MCF 10A (cell line): ENCODE measurements around the gene TMEM132D. TPM values are rescaled to one million over a fixed set of nuclear protein-coding genes. Genes with fewer than 3 reads are reported as not detected.

Experiments used
- BruUV-seq: library from RNA; stranded (reverse); fragments of 400-500 nt; replicated peaks from 2 replicates; lab custom pipeline; 2021; lab: Mats Ljungman, UMichigan
- CTCF ChIA-PET: fragments of 300-600 bp; sonication (Branson Sonifier 250); formaldehyde crosslinking; extraction: SDS; loops from one replicate; lab custom pipeline; 2021; ENCODE audit warnings: antibody characterized with exemption, inconsistent platforms; lab: Yijun Ruan, JAX
- POLR2A ChIA-PET: fragments of 300-600, 350-650 bp; sonication (Branson Sonifier 250); formaldehyde crosslinking; extraction: SDS; loops from one replicate; lab custom pipeline; 2020; ENCODE audit warnings: antibody characterized with exemption, inconsistent platforms; lab: Yijun Ruan, JAX
- DNase-seq: peaks from one replicate; pipeline ENCODE4 v3.0.0-alpha.2; 2018; ENCODE audit not compliant: unreplicated experiment
- H3K27ac Mint-ChIP-seq: one replicate; pipeline ENCODE4 v1.8.0; 2022; ENCODE audit warnings: mild to moderate bottlenecking, low read depth, mixed read lengths; ENCODE audit not compliant: unreplicated experiment
- H3K27me3 Mint-ChIP-seq: one replicate; pipeline ENCODE4 v1.8.0; 2022; ENCODE audit warnings: mixed read lengths; ENCODE audit not compliant: insufficient read depth, unreplicated experiment
- H3K36me3 Mint-ChIP-seq: one replicate; pipeline ENCODE4 v1.8.0; 2022; ENCODE audit warnings: mild to moderate bottlenecking, moderate library complexity, mixed read lengths; ENCODE audit not compliant: insufficient read depth, unreplicated experiment
- H3K4me1 Mint-ChIP-seq: one replicate; pipeline ENCODE4 v1.8.0; 2022; ENCODE audit warnings: mixed read lengths; ENCODE audit not compliant: insufficient read depth, unreplicated experiment
- H3K4me3 Mint-ChIP-seq: one replicate; pipeline ENCODE4 v1.8.0; 2022; ENCODE audit warnings: mild to moderate bottlenecking, moderate library complexity, mixed read lengths; ENCODE audit not compliant: unreplicated experiment
- H3K9me3 Mint-ChIP-seq: one replicate; pipeline ENCODE4 v1.8.0; 2022; ENCODE audit warnings: mixed read lengths; ENCODE audit not compliant: unreplicated experiment
- intact Hi-C: fragments of 100-400 bp; cut with micrococcal nuclease; formaldehyde crosslinking; loops from 2 replicates; pipeline ENCODE4 v1.14.1; 2022
- total RNA-seq: library from RNA; stranded (reverse); gene quantifications from 2 replicates; pipeline ENCODE4 v1.2.3, GENCODE V29; 2022
- TF ChIP-seq, protein P1 (sequence below): fragments of 200-600 bp; IDR thresholded peaks from one replicate; pipeline ENCODE4 v1.8.0; 2022; ENCODE audit warnings: antibody characterized with exemption, mild to moderate bottlenecking; ENCODE audit not compliant: unreplicated experiment

TMEM132D gene
- total RNA-seq, 1 experiment from 2014 or later = not detected

DNA sequence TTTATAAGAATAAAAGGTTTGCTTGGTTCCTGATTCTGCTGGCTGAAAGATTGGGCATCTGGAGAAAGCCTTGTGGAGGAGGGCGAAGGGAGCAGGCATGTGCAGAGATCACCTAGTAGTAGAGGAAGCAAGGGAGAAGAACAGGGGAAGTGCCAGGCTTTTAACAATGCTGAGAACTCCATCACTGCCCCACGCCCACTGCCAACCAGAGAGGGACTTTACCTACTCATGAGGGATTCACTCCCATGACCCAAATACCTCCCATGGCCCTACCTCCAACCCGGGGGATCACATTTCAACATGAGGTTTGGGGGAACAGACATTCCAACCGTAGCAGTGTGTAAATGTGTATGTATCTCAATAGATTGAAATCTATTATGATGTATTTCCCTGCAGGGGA lies 690.3 kb downstream of the TMEM132D start:
- POLR2A ChIA-PET = no interaction called here
- H3K4me1 Mint-ChIP-seq = no peaks in the 10 kb centered on the region
- intact Hi-C loops = no loop called here
- peaks cover 33% of the 10 kb centered on the region for H3K9me3 Mint-ChIP-seq
- DNase-seq = no peak
- no peak overlapping the region for H3K4me3 Mint-ChIP-seq
- no TSS peak for BruUV-seq
- CTCF ChIA-PET = no interaction called here
- TF ChIP-seq, protein P1, sequence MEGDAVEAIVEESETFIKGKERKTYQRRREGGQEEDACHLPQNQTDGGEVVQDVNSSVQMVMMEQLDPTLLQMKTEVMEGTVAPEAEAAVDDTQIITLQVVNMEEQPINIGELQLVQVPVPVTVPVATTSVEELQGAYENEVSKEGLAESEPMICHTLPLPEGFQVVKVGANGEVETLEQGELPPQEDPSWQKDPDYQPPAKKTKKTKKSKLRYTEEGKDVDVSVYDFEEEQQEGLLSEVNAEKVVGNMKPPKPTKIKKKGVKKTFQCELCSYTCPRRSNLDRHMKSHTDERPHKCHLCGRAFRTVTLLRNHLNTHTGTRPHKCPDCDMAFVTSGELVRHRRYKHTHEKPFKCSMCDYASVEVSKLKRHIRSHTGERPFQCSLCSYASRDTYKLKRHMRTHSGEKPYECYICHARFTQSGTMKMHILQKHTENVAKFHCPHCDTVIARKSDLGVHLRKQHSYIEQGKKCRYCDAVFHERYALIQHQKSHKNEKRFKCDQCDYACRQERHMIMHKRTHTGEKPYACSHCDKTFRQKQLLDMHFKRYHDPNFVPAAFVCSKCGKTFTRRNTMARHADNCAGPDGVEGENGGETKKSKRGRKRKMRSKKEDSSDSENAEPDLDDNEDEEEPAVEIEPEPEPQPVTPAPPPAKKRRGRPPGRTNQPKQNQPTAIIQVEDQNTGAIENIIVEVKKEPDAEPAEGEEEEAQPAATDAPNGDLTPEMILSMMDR = no peak
- peaks cover 6% of the 10 kb centered on the region for H3K36me3 Mint-ChIP-seq
- no peak overlapping the region for H3K27ac Mint-ChIP-seq
- H3K27me3 Mint-ChIP-seq = no peaks in the 10 kb centered on the region

DNA sequence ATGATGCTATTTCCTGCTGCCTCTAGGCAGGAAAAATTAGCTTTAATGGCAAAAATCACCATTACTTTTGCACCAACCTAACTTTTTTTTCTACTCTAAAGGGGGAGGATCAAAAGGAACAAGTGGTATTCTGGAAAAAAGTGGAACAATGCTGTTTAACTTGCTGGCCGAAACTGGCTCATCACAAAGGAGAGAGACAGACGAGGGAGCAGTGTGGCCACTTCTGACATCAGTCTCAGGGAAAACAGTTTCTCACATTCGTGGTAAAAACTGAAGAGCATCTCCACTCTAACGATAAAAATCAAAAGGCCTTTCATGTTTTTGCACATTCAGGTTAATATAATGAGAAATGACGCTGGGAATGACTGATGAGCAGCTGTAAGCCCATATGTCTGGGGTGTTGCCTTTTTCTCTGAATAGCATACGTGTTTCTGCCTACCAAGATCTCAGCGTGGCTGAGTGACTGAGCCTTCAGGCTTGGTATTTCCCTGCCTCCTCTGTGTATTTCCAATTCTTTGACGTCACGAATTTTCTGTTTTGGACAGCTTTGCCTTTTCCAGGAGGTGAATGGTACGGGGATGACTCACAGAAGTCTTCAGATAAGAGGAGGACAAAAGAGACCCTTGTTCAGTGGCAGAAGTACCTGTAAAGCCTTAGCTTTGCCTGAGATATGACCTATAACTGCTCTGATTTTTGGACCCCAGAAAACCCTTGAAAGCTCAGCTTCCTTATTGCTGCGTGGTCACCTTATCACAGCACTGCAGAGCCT lies 691.8 kb downstream of the TMEM132D start:
- Mint-ChIP-seq H3K4me1 (no peaks in the 10 kb centered on the region), H3K4me3 (no peak overlapping the region), H3K36me3 (peaks cover 6% of the 10 kb centered on the region), H3K9me3 (peaks cover 47% of the 10 kb centered on the region), H3K27me3 (no peaks in the 10 kb centered on the region), H3K27ac (no peak overlapping the region)
- no TSS peak for BruUV-seq
- DNase-seq = peak; percentile 11
- intact Hi-C loops = no loop called here
- POLR2A ChIA-PET = no interaction called here
- CTCF ChIA-PET = no interaction called here
- TF ChIP-seq, protein P1 = no peak

DNA sequence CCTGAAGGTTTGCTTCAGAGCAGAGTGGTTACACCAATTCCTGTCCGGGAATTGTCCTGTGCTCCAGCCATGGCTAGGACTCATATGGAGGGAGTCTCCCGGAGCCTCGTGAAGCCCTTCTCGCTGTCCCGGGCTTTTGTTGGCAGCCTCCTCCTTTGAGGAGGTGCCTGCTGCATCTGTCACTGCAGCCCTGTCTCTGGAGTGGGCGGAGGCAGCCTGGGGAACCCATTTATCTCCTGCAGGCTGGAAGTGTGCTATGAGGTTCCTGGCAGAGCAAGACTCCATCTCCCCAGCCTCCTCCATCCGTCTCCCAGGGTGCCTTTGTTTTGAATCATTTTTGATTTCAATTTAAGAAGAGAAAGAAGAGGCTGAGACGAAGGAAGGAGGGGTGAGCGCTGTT lies 695.3 kb downstream of the TMEM132D start:
- no peak overlapping the region for H3K4me3 Mint-ChIP-seq
- POLR2A ChIA-PET = no interaction called here
- BruUV-seq = no TSS peak
- no peaks in the 10 kb centered on the region for H3K4me1 Mint-ChIP-seq
- H3K27ac Mint-ChIP-seq = no peak overlapping the region
- no peak for DNase-seq
- peaks cover 46% of the 10 kb centered on the region for H3K9me3 Mint-ChIP-seq
- TF ChIP-seq, protein P1 = no peak
- intact Hi-C loops = no loop called here
- no peaks in the 10 kb centered on the region for H3K27me3 Mint-ChIP-seq
- peaks cover 6% of the 10 kb centered on the region for H3K36me3 Mint-ChIP-seq
- CTCF ChIA-PET = no interaction called here

DNA sequence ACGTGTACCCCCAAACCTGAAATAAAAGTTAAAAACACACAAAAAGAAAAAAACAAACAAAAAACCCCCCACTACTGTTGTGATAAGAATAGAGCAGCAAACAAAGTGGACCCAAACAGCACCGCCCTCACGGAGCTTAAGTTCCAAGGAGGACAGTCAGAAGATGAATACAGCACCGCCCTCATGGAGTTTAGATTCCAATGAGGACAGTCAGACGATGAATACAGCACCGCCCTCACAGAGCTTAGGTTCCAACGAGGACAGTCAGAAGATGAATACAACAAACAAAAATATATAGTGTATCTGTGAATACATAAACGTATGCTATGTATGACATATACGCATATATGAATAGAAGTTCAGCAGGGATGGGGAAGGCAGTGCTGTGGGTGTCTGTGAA lies 696.7 kb downstream of the TMEM132D start:
- Mint-ChIP-seq H3K36me3 (peaks cover 6% of the 10 kb centered on the region), H3K4me1 (no peaks in the 10 kb centered on the region), H3K27ac (no peak overlapping the region), H3K9me3 (peaks cover 48% of the 10 kb centered on the region), H3K27me3 (no peaks in the 10 kb centered on the region), H3K4me3 (no peak overlapping the region)
- POLR2A ChIA-PET = no interaction called here
- no TSS peak for BruUV-seq
- TF ChIP-seq, protein P1 = no peak
- CTCF ChIA-PET = no interaction called here
- DNase-seq = no peak
- intact Hi-C loops = no loop called here
